Measurements from ENCODE around the gene FTSJ1. TPM values are rescaled to one million over a fixed set of nuclear protein-coding genes. Genes with fewer than 3 reads are reported as not detected.

FTSJ1 gene
- total RNA-seq, 2 experiments from 2014 or later = 54.7 to 66.1 TPM

GRCh38 chrX:48480142-48480541 lies 4.1 kb downstream of the FTSJ1 start:
- Histone ChIP-seq H3K9me2 (ENCODE audit: insufficient read depth, low read length) (no peaks in the 10 kb centered on the region), H3K4me2 (ENCODE audit: low read length) (no peak overlapping the region), H3K4me1 (ENCODE audit: insufficient read depth, low read length, poor library complexity, severe bottlenecking) (peaks cover 11% of the 10 kb centered on the region), H3K27ac (ENCODE audit: low read depth, low read length, poor library complexity, severe bottlenecking) (no peak overlapping the region), H3K4me3 (ENCODE audit: low read depth, low read length, poor library complexity, severe bottlenecking) (no peak overlapping the region), H3K36me3 (ENCODE audit: insufficient read depth, low read length) (peaks cover 58% of the 10 kb centered on the region), H3K9me3 (ENCODE audit: low read length) (no peaks in the 10 kb centered on the region), H2AFZ (ENCODE audit: low read length) (no peak overlapping the region), H3K79me2 (ENCODE audit: insufficient read depth, low read depth, low read length) (peaks cover 30% of the 10 kb centered on the region), H4K20me1 (ENCODE audit: insufficient read depth, low read length) (no peaks in the 10 kb centered on the region)
- intact Hi-C loops (cut with micrococcal nuclease; ENCODE audit: unreplicated experiment) = no loop called here
- BruUV-seq (replicated peaks) = no TSS peak
- ChIA-PET POLR2A (interaction anchor here (0.6 kb wide), 1 partner anchor 56 kb away, joined by 3 read pairs; no protein-coding TSS in a partner anchor), CTCF (ENCODE audit: unreplicated experiment) (no interaction called here)
- TF ChIP-seq CTCF (conservative IDR thresholded peaks at IDR 0.05; ENCODE audit: low read length) (no peak), EZH2phosphoT487 (IDR thresholded peaks at IDR 0.05; ENCODE audit: borderline replicate concordance, low read depth, low read length) (no peak)
- no peak for DNase-seq (ENCODE audit: low spot score)

- DNase-seq (ENCODE audit: low spot score) = no peak
- intact Hi-C loops (cut with micrococcal nuclease; ENCODE audit: unreplicated experiment) = no loop called here
- BruUV-seq (replicated peaks) = no TSS peak
- Histone ChIP-seq H3K79me2 (ENCODE audit: insufficient read depth, low read depth, low read length) (peaks cover 26% of the 10 kb centered on the region), H3K4me1 (ENCODE audit: insufficient read depth, low read length, poor library complexity, severe bottlenecking) (peaks cover 11% of the 10 kb centered on the region), H4K20me1 (ENCODE audit: insufficient read depth, low read length) (no peaks in the 10 kb centered on the region), H3K27ac (ENCODE audit: low read depth, low read length, poor library complexity, severe bottlenecking) (no peak overlapping the region), H3K36me3 (ENCODE audit: insufficient read depth, low read length) (peaks cover 62% of the 10 kb centered on the region), H3K4me2 (ENCODE audit: low read length) (no peak overlapping the region), H3K4me3 (ENCODE audit: low read depth, low read length, poor library complexity, severe bottlenecking) (no peak overlapping the region), H3K9me2 (ENCODE audit: insufficient read depth, low read length) (no peaks in the 10 kb centered on the region), H3K9me3 (ENCODE audit: low read length) (no peaks in the 10 kb centered on the region), H2AFZ (ENCODE audit: low read length) (no peak overlapping the region)
- ChIA-PET POLR2A (interaction anchor here (0.6 kb wide), 2 partner anchors 9 to 56 kb away, joined by 3 to 5 read pairs; no protein-coding TSS in a partner anchor), CTCF (ENCODE audit: unreplicated experiment) (no interaction called here)
- TF ChIP-seq CTCF (conservative IDR thresholded peaks at IDR 0.05; ENCODE audit: low read length) (no peak), EZH2phosphoT487 (IDR thresholded peaks at IDR 0.05; ENCODE audit: borderline replicate concordance, low read depth, low read length) (no peak)
Observed at GRCh38 chrX:48480583-48480982, 4.6 kb downstream of the FTSJ1 start.

DNA sequence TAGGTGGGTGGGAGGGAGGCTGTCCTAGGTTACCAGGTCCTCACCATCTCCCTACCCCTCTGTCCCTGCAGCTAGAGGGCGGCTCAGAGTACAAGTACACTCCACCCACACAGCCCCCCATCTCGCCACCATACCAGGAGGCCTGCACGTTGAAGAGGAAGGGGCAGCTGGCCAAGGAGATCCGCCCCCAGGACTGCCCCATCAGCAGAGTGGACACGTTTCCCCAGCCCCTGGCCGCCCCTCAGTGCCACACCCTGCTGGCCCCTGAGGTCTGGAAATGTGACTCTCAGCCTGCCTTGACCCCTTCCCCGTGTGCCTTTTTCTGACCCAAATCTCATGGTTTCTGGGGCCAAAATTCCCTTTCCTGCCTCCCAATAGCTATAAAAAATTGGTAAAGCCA lies 6.5 kb downstream of the FTSJ1 start:
- Histone ChIP-seq H3K79me2 (ENCODE audit: insufficient read depth, low read depth, low read length) (peaks cover 10% of the 10 kb centered on the region), H3K4me3 (ENCODE audit: low read depth, low read length, poor library complexity, severe bottlenecking) (no peak overlapping the region), H3K9me2 (ENCODE audit: insufficient read depth, low read length) (no peaks in the 10 kb centered on the region), H2AFZ (ENCODE audit: low read length) (no peak overlapping the region), H3K36me3 (ENCODE audit: insufficient read depth, low read length) (peaks cover 73% of the 10 kb centered on the region), H3K27ac (ENCODE audit: low read depth, low read length, poor library complexity, severe bottlenecking) (no peak overlapping the region), H3K4me1 (ENCODE audit: insufficient read depth, low read length, poor library complexity, severe bottlenecking) (peaks cover 4% of the 10 kb centered on the region), H3K9me3 (ENCODE audit: low read length) (no peaks in the 10 kb centered on the region), H4K20me1 (ENCODE audit: insufficient read depth, low read length) (no peaks in the 10 kb centered on the region), H3K4me2 (ENCODE audit: low read length) (no peak overlapping the region)
- TF ChIP-seq CTCF (conservative IDR thresholded peaks at IDR 0.05; ENCODE audit: low read length) (no peak), EZH2phosphoT487 (IDR thresholded peaks at IDR 0.05; ENCODE audit: borderline replicate concordance, low read depth, low read length) (no peak)
- CTCF ChIA-PET (ENCODE audit: unreplicated experiment) = no interaction called here
- DNase-seq (ENCODE audit: low spot score) = no peak
- no TSS peak for BruUV-seq (replicated peaks)
- intact Hi-C loops (cut with micrococcal nuclease; ENCODE audit: unreplicated experiment) = no loop called here
- POLR2A ChIA-PET = no interaction called here
